Measurements from ENCODE around the gene KLF6.
A peak's percentile ranks its signal among the peaks of the same experiment; 100 is the strongest.

GRCh38 chr10:3776796-3777571 lies 8.0 kb downstream of the KLF6 start:
- TF ChIP-seq, protein P1, sequence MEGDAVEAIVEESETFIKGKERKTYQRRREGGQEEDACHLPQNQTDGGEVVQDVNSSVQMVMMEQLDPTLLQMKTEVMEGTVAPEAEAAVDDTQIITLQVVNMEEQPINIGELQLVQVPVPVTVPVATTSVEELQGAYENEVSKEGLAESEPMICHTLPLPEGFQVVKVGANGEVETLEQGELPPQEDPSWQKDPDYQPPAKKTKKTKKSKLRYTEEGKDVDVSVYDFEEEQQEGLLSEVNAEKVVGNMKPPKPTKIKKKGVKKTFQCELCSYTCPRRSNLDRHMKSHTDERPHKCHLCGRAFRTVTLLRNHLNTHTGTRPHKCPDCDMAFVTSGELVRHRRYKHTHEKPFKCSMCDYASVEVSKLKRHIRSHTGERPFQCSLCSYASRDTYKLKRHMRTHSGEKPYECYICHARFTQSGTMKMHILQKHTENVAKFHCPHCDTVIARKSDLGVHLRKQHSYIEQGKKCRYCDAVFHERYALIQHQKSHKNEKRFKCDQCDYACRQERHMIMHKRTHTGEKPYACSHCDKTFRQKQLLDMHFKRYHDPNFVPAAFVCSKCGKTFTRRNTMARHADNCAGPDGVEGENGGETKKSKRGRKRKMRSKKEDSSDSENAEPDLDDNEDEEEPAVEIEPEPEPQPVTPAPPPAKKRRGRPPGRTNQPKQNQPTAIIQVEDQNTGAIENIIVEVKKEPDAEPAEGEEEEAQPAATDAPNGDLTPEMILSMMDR (IDR thresholded peaks at IDR 0.05), result no peak
- no peak for TF ChIP-seq POLR2A (IDR thresholded peaks at IDR 0.05)
- no peak for TF ChIP-seq EP300 (IDR thresholded peaks at IDR 0.05)
- peak in 2 of 3 donors; percentile 69 to 93 for TF ChIP-seq POLR2AphosphoS5 (IDR thresholded peaks at IDR 0.05)
